Measurements from ENCODE around the gene GAS7. TPM values are rescaled to one million over a fixed set of nuclear protein-coding genes. Genes with fewer than 3 reads are reported as not detected.

The GAS7 gene
- total and polyA plus RNA-seq, 8 donors, result 4.1 to 185 (median 30.5) TPM

DNA sequence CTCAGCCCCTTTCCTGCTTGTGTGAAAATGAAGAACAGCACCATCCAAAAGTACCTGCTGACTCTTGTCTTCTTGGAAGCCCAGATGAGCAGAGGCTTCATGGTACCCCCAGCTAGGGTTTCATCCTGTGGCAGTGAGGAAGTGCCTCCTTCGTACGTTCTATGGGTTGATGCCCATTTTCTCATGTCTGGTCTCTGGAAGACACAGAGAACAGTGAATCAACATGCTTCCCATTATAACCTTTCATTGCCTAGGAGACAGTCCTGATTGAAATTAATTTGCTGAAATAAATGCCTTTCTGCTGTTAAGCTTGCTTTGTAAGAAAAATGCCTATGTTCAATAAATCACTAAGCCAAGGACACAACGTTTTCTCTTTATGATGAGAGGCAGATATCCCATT is 329.9 kb downstream of the GAS7 start:
- Histone ChIP-seq H3K4me3 (no peak overlapping the region), H3K9me3 (no peaks in the 10 kb centered on the region), H3K27ac (no peak overlapping the region), H3K4me1 (no peaks in the 10 kb centered on the region), H3K27me3 (peaks cover 0 to 3% (median 0%) of the 10 kb centered on the region in 3 donors), H3K36me3 (no peaks in the 10 kb centered on the region)
- peak in 1 of 2 donors; percentile 6 for DNase-seq
- WGBS, 5 donors, result 70 to 83% (median 81%) methylated on average over 3 of the region's 3 CpGs
- TF ChIP-seq POLR2A (IDR thresholded peaks at IDR 0.05) (no peak), EP300 (IDR thresholded peaks at IDR 0.05) (no peak), POLR2AphosphoS5 (IDR thresholded peaks at IDR 0.05) (no peak)
- TF ChIP-seq, protein P1, sequence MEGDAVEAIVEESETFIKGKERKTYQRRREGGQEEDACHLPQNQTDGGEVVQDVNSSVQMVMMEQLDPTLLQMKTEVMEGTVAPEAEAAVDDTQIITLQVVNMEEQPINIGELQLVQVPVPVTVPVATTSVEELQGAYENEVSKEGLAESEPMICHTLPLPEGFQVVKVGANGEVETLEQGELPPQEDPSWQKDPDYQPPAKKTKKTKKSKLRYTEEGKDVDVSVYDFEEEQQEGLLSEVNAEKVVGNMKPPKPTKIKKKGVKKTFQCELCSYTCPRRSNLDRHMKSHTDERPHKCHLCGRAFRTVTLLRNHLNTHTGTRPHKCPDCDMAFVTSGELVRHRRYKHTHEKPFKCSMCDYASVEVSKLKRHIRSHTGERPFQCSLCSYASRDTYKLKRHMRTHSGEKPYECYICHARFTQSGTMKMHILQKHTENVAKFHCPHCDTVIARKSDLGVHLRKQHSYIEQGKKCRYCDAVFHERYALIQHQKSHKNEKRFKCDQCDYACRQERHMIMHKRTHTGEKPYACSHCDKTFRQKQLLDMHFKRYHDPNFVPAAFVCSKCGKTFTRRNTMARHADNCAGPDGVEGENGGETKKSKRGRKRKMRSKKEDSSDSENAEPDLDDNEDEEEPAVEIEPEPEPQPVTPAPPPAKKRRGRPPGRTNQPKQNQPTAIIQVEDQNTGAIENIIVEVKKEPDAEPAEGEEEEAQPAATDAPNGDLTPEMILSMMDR (IDR thresholded peaks at IDR 0.05), result no peak
- intact Hi-C loops (cut with DNase I; ENCODE audit: low total_unique reads), result no loop called here

DNA sequence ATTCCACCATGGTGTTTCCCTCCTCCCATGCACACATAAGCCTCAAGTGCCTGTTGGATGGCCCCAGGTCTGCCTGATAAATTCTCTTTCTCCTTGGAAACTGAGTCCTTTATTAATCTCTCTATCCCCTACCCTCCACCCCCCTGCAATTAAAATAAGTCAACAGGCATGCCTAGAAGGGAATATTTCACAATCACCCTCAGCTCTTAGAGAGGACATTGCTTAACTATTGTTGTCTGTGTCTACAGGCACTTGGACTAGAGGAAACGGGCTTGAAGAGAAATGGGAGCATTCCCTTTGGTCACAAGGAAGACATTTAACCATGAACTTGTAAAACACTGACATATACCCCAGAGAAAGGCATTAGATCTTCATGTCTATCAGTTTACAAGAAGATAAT is 332.8 kb downstream of the GAS7 start:
- Histone ChIP-seq H3K27ac (no peak overlapping the region), H3K9me3 (peaks cover 0 to 5% (median 2%) of the 10 kb centered on the region in 4 donors), H3K27me3 (no peaks in the 10 kb centered on the region), H3K4me3 (no peak overlapping the region), H3K36me3 (peaks cover 0 to 5% (median 0%) of the 10 kb centered on the region in 4 donors), H3K4me1 (no peaks in the 10 kb centered on the region)
- DNase-seq, result no peak
- TF ChIP-seq EP300 (IDR thresholded peaks at IDR 0.05) (no peak), POLR2A (IDR thresholded peaks at IDR 0.05) (no peak), POLR2AphosphoS5 (IDR thresholded peaks at IDR 0.05) (no peak)
- WGBS, 5 donors, result 24 to 56% (median 33%) methylated on average over 1 of the region's 1 CpG
- intact Hi-C loops (cut with DNase I; ENCODE audit: low total_unique reads), result no loop called here

GRCh38 chr17:9862949-9863348 is 335.5 kb downstream of the GAS7 start:
- no peak for TF ChIP-seq EP300 (IDR thresholded peaks at IDR 0.05)
- no peak for TF ChIP-seq POLR2AphosphoS5 (IDR thresholded peaks at IDR 0.05)
- no peak for TF ChIP-seq POLR2A (IDR thresholded peaks at IDR 0.05)
- TF ChIP-seq, protein P1 (IDR thresholded peaks at IDR 0.05), result no peak
- WGBS, 5 donors, result 52 to 72% (median 65%) methylated on average over 4 of the region's 4 CpGs

GRCh38 chr17:9862220-9862619 is 336.2 kb downstream of the GAS7 start:
- Histone ChIP-seq H3K27ac (no peak overlapping the region), H3K36me3 (peaks cover 0 to 5% (median 0%) of the 10 kb centered on the region in 4 donors), H3K9me3 (peaks cover 0 to 25% (median 12%) of the 10 kb centered on the region in 4 donors), H3K27me3 (no peaks in the 10 kb centered on the region), H3K4me3 (no peak overlapping the region), H3K4me1 (no peaks in the 10 kb centered on the region)
- TF ChIP-seq POLR2A (IDR thresholded peaks at IDR 0.05) (no peak), EP300 (IDR thresholded peaks at IDR 0.05) (no peak), POLR2AphosphoS5 (IDR thresholded peaks at IDR 0.05) (no peak)
- TF ChIP-seq, protein P1 (IDR thresholded peaks at IDR 0.05), result no peak
- DNase-seq, result no peak
- intact Hi-C loops (cut with DNase I; ENCODE audit: low total_unique reads), result no loop called here
- WGBS, 5 donors, result 89 to 100% (median 91%) methylated on average over 1 of the region's 1 CpG

More at GRCh38 chr17:9862949-9863348, 335.5 kb downstream of the GAS7 start:
- intact Hi-C loops (cut with DNase I; ENCODE audit: low total_unique reads), result no loop called here
- Histone ChIP-seq H3K9me3 (peaks cover 0 to 18% (median 8%) of the 10 kb centered on the region in 4 donors), H3K27me3 (no peaks in the 10 kb centered on the region), H3K4me1 (no peaks in the 10 kb centered on the region), H3K4me3 (no peak overlapping the region), H3K36me3 (peaks cover 0 to 5% (median 0%) of the 10 kb centered on the region in 4 donors), H3K27ac (no peak overlapping the region)
- no peak for DNase-seq

DNA sequence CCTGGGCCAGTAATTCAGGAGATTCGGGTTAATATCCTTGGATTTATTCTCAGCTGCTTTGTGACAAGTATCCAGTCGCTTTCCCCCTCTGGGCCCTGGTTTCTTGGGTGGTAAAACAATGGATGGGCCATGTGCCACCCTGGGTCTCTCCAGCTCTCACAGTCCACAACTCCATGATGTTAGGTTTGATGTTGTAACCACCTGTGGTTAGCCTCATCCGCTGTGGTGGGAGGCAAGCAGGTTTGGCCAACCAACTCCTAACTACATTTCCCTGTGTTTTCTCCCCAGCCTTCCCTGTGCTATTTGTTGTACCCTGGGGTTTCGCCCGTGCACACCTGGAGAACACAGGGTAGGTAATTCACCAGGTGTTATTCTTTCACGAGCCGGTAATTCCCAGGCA is 337.6 kb downstream of the GAS7 start:
- peaks cover 0 to 5% (median 0%) of the 10 kb centered on the region in 4 donors for H3K36me3 ChIP-seq
- no peak overlapping the region for H3K4me3 ChIP-seq
- intact Hi-C loops (cut with DNase I; ENCODE audit: low total_unique reads), result no loop called here
- no peaks in the 10 kb centered on the region for H3K4me1 ChIP-seq
- H3K27ac ChIP-seq, result no peak overlapping the region
- DNase-seq, result no peak
- H3K9me3 ChIP-seq, result peaks cover 0 to 29% (median 12%) of the 10 kb centered on the region in 4 donors
- no peak for TF ChIP-seq EP300 (IDR thresholded peaks at IDR 0.05)
- TF ChIP-seq POLR2AphosphoS5 (IDR thresholded peaks at IDR 0.05), result no peak
- H3K27me3 ChIP-seq, result no peaks in the 10 kb centered on the region
- 71 to 92% (median 88%) methylated on average over 7 of the region's 7 CpGs for WGBS, 5 donors

Other genes with a start within 250 kb of the GAS7 start
- 1 to 10 TPM; 1.2 to 5.4 (median 2.6) TPM for gene MYH13, start 174.4 kb upstream of the GAS7 start, total RNA-seq
- gene MYH13, start 174.4 kb upstream of the GAS7 start, polyA plus RNA-seq, result 1 to 10 TPM in 2 of 3 donors, under 1 TPM in 1; 0.68 to 2.6 (median 1.7) TPM
- not detected for gene MYH8, start 223.3 kb upstream of the GAS7 start, total RNA-seq
- gene MYH8, start 223.3 kb upstream of the GAS7 start, polyA plus RNA-seq, result under 1 TPM in 1 of 3 donors, not detected in 2; 0.06 TPM

Data from stomach (tissue), 9 donors.